WERI-Rb-1 (cell line): ENCODE measurements around the gene OGA.

Source experiments
- DNase-seq: peaks from one replicate; pipeline ENCODE4 v3.0.0-alpha.2; 2020
- H3K27ac ChIP-seq: fragments of 250-450 bp; sonication (Bioruptor Pico); 2 replicates; pipeline ENCODE4 v1.5.1; 2020; ENCODE audit warnings: mild to moderate bottlenecking, moderate library complexity
- H3K27me3 ChIP-seq: fragments of 250-450 bp; sonication (Bioruptor Pico); 2 replicates; pipeline ENCODE4 v1.5.1; 2021; ENCODE audit warnings: mild to moderate bottlenecking, low read depth, moderate library complexity; ENCODE audit not compliant: insufficient read depth, severe bottlenecking
- H3K36me3 ChIP-seq: fragments of 250-450 bp; sonication (Bioruptor Pico); 2 replicates; pipeline ENCODE4 v1.5.1; 2020; ENCODE audit warnings: mild to moderate bottlenecking, moderate library complexity
- H3K4me3 ChIP-seq: 2 replicates; pipeline ENCODE4 v1.5.1; 2011; ENCODE audit warnings: low read depth, mild to moderate bottlenecking, control low read depth, low read length
- H3K9me3 ChIP-seq: fragments of 250-450 bp; sonication (Bioruptor Pico); 2 replicates; pipeline ENCODE4 v1.5.1; 2021; ENCODE audit warnings: mild to moderate bottlenecking, moderate library complexity; ENCODE audit not compliant: severe bottlenecking
- TF ChIP-seq, protein P1 (sequence below): IDR thresholded peaks from 2 replicates; pipeline ENCODE4 v1.5.1; 2011; ENCODE audit warnings: low read depth, mild to moderate bottlenecking, control low read depth, inconsistent platforms, low read length

Gene OGA

GRCh38 chr10:101780187-101780817, 37.9 kb downstream of the OGA start:
- Histone ChIP-seq H3K27ac (peak overlapping the region; percentile 63), H3K36me3 (peaks cover 14% of the 10 kb centered on the region), H3K27me3 (peaks cover 2% of the 10 kb centered on the region), H3K4me3 (peak overlapping the region; percentile 23), H3K9me3 (no peaks in the 10 kb centered on the region)
- TF ChIP-seq, protein P1, sequence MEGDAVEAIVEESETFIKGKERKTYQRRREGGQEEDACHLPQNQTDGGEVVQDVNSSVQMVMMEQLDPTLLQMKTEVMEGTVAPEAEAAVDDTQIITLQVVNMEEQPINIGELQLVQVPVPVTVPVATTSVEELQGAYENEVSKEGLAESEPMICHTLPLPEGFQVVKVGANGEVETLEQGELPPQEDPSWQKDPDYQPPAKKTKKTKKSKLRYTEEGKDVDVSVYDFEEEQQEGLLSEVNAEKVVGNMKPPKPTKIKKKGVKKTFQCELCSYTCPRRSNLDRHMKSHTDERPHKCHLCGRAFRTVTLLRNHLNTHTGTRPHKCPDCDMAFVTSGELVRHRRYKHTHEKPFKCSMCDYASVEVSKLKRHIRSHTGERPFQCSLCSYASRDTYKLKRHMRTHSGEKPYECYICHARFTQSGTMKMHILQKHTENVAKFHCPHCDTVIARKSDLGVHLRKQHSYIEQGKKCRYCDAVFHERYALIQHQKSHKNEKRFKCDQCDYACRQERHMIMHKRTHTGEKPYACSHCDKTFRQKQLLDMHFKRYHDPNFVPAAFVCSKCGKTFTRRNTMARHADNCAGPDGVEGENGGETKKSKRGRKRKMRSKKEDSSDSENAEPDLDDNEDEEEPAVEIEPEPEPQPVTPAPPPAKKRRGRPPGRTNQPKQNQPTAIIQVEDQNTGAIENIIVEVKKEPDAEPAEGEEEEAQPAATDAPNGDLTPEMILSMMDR: 0 out of 2 replicates have a peak, but pooled peaks have one; percentile 1
- no peak for DNase-seq

DNA sequence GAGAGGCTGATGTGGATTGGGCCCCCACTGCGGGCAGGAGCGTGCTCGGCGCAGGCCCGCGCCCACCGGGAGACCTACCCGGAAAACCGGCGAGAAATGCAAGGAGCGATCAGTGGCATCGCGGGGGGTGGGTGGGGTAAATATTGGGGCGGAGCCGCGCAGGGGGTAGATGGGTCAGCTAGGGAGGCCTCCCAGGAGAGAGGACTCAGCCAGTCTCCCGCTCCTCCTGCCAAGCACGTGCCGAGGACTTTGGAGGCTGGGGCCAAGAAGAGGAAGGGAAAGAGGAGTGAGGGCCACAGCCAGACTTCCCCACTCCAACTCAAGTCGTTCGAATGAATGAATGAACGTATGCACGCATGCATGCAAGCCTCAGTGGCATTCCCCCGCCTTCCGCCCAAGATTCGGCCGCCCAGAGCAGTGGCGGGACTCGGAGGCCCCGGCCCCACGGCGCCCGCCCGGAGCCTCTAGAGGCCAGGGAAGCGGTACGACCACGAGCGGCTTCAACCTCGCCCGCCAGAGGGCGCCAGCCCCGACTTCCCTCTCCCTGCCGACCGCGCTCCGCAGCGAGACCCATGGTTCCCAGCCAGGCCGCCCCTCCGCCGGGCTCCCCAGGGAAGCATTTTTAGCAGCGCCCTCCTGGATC, 38.6 kb downstream of the OGA start:
- H3K9me3 ChIP-seq: no peaks in the 10 kb centered on the region
- TF ChIP-seq, protein P1: peak; percentile 80
- H3K27ac ChIP-seq: peak overlapping the region; percentile 63
- H3K36me3 ChIP-seq: peaks cover 8% of the 10 kb centered on the region
- DNase-seq: peak; percentile 77
- H3K27me3 ChIP-seq: peaks cover 6% of the 10 kb centered on the region
- peak overlapping the region; percentile 40 for H3K4me3 ChIP-seq

DNA sequence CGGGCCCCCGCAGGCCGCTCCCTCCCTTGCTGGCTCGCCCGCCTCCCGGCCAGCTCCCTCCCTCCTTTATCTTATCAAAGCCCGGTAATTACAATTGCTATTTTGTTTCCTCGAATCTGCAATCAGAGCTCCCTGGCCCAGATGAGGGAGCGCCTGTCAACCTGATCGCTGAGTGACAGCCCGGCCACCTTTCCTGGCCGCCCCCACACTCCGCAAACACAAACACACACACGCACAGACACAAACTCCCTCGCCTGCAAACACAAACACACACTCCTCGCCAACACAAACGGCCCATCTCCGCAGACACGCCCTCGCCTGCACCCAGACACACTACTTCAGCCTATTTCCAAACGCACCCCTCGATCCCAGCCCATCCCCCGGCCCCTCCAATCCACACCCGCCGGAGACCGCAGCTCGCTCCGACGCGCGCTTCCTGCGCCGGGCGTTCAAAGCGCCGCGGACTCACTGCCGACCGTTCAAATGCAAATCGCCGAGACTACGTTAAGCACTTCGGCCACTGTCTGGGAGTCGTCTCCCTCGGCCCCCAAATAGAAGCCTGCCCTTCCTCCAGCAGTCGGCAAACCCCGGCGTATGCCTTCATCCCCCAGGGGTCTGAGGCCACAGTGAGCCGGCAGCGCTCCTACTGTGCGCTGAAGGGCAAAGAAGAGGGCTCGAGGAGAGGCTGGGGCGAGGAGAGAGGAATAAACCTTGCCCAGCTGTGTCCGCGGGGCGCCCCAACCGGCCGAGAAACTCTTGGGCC, 39.3 kb downstream of the OGA start:
- no peak for DNase-seq
- Histone ChIP-seq H3K27ac (no peak overlapping the region), H3K27me3 (peaks cover 6% of the 10 kb centered on the region), H3K4me3 (peak overlapping the region; percentile 40), H3K9me3 (no peaks in the 10 kb centered on the region), H3K36me3 (peaks cover 3% of the 10 kb centered on the region)
- TF ChIP-seq, protein P1: no peak

DNA sequence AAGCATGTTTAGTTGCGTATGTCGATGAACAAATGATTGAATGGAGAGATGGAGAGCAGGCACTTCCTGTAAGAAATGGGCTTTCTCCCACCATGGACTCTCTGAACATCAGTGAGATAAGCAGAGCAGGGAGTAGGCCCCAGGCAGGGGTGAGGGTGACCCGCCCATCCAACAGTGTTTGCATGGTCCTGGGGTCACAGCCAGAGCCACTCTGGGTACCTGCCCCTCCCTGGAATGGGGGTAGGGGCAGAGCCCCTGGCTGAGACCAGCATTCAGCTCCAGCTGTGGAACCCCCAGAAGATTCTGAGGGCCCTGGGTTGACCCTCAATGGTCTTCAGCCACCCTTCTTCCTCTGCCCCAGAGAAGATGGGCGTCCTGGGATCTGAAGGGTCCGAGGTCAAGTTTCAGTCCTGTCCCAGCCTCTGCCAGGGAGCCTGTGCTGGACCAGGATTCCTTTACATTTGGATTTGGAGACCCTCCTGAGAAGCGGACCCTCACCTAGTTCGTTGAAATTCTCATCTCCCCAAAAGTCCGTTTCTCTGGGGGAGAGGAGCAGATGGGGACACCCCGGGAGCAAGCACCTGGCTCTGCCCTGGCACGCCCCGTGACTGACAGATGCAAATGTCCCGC, 40.0 kb downstream of the OGA start:
- Histone ChIP-seq H3K9me3 (no peaks in the 10 kb centered on the region), H3K4me3 (peak overlapping the region; percentile 40; the same call in 1 of the 2 replicates), H3K36me3 (peaks cover 3% of the 10 kb centered on the region), H3K27me3 (peaks cover 6% of the 10 kb centered on the region), H3K27ac (no peak overlapping the region)
- DNase-seq: peak; percentile 43
- TF ChIP-seq, protein P1: no peak

- Histone ChIP-seq H3K27me3 (peaks cover 6% of the 10 kb centered on the region), H3K27ac (no peak overlapping the region), H3K36me3 (peaks cover 3% of the 10 kb centered on the region), H3K4me3 (no peak overlapping the region), H3K9me3 (no peaks in the 10 kb centered on the region)
- TF ChIP-seq, protein P1: no peak
- DNase-seq: no peak
Observed at GRCh38 chr10:101777619-101778145, 40.6 kb downstream of the OGA start.
